Erythroblast (primary cell): ENCODE measurements around the gene SAA1.

Experiments used
- GATA1 ChIP-seq: IDR thresholded peaks from 2 replicates; pipeline ENCODE4 v1.6.1; 2011; ENCODE audit warnings: low read depth, mild to moderate bottlenecking, control low read depth, low read length, moderate library complexity
- POLR2A ChIP-seq: IDR thresholded peaks from 2 replicates; pipeline ENCODE4 v1.6.1; 2011; ENCODE audit warnings: mild to moderate bottlenecking, low read length

GRCh38 chr11:18310800-18311340 lies 44.8 kb downstream of the SAA1 start:
- TF ChIP-seq POLR2A, result no peak
- TF ChIP-seq GATA1, result no peak
